ENCODE results near the gene OSBPL6.

DNA sequence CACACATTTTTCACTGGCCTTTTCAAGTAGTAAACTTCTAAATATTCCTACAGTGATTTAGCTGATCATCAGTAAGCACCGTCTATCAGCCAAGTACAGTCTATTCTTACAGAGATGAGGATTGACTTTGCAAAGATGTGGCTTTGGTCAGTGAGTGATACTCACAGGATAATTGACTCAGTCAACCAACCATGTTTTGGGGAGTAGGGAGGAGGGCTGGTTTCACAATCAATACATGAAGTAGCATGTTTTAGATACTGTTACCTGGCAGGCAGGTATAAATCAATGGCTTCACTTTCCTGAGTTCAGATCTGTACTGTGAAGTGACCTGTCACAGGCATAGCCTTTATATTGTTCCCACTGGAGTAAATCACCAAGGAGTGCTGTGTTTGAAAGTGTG, 27.2 kb downstream of the OSBPL6 start:
- TF ChIP-seq CTCF (IDR thresholded peaks at IDR 0.05) (no peak), REST (IDR thresholded peaks at IDR 0.05; ENCODE audit: insufficient read depth in 1 of 2, low read depth in 2 of 2, low read length in 1 of 2) (no peak)

Measured in Panc1 (cell line).